SHP77 treated with DMSO at 0.1 percent for 48 hours (cell line): ENCODE results near the gene OR1S1.
"Not testable (repeated sequence)": the region's sequence is repeated elsewhere in the genome, so short reads cannot be mapped to it uniquely, and the experiment has no call there.

Experiments used
- DNase-seq: peaks from one replicate; lab custom pipeline; 2025; lab: John Stamatoyannopoulos, UW

OR1S1 gene

GRCh38 chr11:58212420-58212819, at the start of gene OR1S1:
Gene OR1S1, plus strand, starts transcription at chr11:58212720.
- DNase-seq = not testable (repeated sequence)

DNA sequence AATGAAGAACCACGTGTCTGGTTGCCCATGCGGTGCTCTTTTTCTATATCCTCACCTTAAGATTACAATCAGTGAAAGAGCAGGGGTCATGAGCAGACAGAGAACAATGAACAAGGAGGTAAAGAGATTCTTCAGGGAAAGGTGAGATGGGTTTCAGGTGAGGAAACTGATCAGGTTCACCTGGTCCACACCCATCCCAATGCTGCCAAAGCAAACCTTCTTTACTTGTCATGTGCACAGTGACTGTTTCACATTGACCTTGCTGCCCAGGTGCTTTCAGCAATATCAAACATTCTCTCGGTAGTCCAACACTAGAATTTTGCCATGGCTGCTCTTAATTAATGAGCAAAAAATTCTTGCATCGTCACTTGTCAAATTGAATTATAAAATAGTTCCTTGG, 48.1 kb upstream of the OR1S1 start:
- DNase-seq = no peak

GRCh38 chr11:58164990-58165389, 47.5 kb upstream of the OR1S1 start:
- DNase-seq = no peak

DNA sequence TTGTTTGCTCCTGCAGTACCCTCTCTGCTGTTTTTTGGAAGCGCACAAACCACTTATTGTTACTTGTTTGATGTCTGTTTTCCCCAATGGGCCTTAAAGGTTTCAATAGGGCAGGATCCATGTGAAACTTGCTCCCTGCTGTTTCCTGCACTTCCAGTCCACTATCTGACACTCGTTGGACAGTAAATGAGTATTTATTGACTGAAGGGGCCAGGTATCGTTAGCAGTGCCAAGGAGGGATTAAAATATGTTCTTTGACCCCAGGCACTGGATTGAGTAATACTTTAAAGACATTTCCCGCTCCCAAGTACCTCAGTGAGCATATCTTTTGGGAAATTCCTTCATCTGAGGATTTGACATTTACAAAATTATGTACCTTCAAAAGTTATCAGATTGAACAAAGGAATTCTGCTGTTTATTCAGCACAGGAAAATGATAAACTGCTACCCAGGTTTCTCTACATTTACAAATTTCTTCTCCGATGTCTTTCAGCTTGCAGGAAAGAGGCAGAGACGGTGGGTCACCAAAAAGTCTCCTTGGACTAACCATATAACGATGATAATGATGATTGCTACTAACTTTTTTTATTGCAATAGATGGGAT, 46.9 kb upstream of the OR1S1 start:
- no peak for DNase-seq

- DNase-seq = no peak
Measured at GRCh38 chr11:58177409-58178054, 35.0 kb upstream of the OR1S1 start.

GRCh38 chr11:58178444-58178843, 34.1 kb upstream of the OR1S1 start:
- no peak for DNase-seq

GRCh38 chr11:58179648-58180047, 32.9 kb upstream of the OR1S1 start:
- DNase-seq = no peak

DNA sequence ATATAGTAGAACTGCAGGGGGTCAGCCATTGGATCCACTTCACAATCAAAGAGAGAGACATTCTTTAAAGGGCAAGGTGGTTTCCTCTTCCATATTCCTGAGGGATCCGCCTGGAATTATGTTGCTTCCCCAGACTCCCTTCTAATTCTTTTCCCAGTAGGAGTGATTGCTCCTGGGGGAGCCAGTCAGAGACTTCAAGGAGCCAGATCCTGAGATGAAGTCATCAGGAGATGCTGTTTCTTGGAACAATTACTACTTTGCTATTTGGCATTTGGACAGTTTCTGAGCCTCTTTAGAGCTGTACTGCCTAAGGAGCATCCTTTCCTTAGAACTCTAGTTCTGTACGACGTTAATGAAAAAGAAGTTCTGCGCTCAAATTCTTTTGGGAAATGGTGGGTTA, 25.6 kb upstream of the OR1S1 start:
- no peak for DNase-seq

DNA sequence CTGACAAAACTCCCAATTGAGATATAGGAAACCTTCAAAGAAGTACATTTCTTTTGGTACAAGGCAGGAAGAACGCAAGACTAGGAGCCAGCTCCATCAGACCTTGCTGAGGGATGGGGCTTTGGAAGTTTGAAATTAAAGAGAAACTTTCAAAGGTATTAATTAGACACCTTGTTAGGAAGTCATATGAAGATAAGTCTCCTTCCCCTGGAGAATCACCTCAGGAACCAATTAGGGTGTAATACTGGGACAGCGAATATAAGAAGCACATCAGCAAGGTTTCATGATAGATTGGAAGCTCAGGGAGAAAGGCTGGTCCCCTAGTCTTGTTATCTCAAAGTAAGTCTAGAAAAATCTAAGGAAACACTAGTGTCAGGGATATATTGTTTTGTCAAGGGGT, 23.8 kb upstream of the OR1S1 start, which contains the start of gene OR9Q2:
Gene OR9Q2, plus strand, starts transcription at position 301 of the 400 bp plus-strand sequence. CDS start 1,421 bp downstream, outside the sequence.
- DNase-seq = no peak

DNA sequence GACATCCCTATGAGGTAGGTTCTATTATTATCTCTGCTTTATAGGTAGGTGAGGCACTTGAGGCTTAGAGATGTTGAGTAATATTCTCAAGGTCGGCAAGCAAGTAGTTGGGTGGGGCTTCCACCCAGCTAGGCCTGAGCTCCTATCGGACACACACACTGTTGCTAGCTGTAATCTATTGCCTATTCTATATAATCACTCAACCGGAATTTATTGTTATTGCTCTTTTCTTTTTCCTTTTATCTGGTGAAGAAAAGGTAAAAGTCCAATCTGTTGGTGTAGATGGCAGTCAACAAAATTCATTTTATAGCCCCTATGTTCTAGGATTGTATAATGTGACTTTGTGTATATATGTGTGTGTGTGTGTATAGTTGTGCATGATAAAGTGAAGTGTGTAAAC, 20.3 kb upstream of the OR1S1 start:
- DNase-seq = no peak

DNA sequence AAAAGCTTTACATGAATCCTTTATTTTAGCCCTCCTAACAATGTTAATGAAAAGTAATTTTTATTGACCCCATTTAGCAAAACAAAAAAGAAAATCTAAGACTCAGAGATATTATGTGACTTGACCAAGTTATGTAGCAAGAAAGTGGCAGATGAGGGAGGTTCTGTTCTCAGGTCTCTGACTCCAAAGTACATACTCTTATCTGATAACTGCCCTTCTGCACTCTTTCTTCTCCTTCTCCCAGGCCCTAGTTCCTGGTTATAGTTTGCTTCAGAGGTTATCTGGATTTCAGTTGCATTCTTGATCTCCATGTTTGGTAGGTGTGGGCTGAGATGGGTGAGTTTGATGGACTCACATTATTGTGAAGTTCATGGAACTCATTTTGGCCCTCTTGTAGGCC, 19.1 kb upstream of the OR1S1 start:
- DNase-seq = no peak

DNA sequence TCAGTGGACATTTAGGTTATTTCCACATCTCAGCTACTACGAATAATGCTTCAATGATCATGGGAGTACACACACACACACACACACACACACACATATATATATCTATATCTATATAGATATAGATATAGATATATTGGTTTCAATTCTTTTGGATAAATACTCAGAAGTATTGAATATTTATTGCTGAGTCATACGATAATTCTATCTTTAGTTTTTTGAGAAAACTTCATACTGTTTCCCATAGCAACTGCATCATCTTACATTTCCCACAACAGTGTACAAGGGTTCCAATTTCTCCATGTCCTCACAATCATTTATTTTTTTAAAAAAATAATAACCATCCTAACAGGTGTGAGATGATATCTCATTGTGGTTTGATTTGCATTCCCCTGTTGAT, 16.6 kb upstream of the OR1S1 start:
- no peak for DNase-seq

DNA sequence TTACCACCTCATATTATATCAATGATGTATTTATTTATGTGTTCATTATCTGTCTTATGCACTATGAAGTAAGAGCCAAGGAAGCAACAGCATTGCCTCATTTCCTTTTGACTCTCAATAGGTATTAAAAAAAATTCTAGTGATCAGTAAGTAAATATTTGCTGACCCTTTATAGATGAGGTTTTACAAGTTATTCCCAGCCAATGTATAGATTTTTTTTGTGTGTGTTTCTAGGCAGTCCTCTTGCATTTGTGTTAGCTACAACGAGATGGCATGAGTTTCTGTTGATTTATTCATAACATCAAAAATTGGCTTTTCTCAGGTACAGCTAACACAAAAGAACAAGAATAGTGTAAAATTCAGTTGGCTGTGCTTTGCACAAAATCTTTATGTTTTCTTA, 13.2 kb upstream of the OR1S1 start:
- DNase-seq = no peak

GRCh38 chr11:58204042-58204441, 8.5 kb upstream of the OR1S1 start, which contains the start of gene OR1S2:
Gene OR1S2, minus strand, starts transcription at chr11:58204142. Its CDS starts 0 bp downstream, at chr11:58204142.
- DNase-seq = no peak

GRCh38 chr11:58216476-58216875, 4.0 kb downstream of the OR1S1 start:
- no peak for DNase-seq

DNA sequence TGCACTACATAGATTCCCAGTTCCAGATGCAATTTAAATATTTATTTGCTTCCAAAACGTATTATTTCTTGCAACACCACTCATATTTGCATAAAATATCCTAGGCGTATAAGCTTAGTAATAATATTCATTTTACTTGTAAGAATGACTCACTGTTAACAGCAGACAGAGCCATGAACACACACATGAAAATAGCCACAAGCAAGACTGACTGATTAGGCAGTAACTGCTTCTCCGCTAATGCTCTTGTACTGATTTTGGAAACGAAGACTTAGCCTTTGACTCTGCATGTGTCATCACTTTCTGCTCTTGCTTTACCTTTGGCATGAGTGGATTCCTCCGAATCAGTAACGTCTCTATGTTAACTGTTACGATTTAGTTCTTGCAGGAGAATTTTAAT, 10.2 kb downstream of the OR1S1 start:
- DNase-seq = no peak

DNA sequence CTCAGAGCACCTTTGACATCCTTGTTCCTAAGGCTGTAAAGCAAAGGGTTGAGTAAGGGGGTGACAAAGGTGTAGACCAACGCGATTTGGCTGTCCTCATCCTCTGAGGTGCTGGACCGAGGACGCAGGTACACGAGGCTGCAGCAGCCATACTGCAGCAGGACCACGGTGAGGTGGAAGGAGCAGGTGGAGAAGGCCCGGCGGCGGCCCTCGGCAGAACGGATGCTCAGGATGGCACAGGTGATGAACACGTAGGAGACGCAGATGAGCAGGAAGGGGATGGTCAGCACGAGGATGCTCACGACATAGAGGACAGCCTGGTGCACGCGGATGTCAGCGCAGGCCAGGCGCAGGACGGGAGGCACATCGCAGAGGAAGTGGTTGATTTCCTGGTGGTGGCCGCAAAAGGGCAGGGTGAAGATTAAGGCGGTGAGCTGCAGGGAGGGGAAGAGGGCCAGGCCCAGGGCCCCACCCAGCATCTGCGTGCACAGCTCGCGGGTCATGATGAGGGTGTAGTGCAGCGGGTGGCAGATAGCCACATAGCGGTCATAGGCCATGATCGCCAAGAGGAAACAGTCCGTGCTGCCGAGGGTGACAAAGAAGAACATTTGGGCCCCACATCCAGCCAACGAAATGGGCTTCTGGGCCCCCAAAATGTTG, 15.6 kb downstream of the OR1S1 start:
- no peak for DNase-seq

DNA sequence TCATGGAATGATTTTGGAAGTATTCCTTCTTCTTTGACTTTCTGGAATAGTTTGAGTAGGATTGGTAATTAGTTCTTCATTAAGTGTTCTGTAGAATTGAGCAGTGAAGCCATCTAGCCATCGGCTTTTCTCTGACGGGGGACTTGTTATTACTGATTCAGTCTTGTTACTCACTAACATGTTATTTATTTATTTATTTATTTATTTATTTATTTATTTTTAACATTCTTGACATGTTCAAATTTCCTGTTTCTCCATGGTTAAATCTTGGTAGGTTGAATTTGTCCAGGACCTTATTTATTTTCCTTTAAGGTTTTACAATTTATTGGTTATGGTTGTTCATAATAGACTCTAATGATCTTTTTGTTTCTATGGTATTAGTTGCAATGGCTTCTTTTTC, 31.4 kb downstream of the OR1S1 start:
- no peak for DNase-seq

DNA sequence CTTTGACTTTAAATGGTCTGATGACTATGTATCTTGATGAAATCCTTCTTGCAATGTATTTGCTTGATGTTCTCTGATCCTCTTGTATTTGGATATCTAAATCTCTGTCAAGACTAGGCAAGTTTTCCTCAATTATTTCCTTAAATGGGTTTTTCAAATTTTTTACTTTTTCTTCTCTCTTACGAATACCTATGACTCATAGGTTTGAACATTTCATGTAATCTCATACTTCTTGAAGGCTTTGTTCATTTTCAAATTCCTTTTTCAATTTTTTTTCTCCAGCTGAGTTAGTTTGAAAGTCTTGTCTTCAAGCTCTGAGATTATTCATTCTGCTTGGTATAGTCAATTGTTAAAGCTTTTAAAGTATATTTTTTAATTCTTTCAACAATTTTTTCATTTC, 42.4 kb downstream of the OR1S1 start:
- DNase-seq = no peak

DNA sequence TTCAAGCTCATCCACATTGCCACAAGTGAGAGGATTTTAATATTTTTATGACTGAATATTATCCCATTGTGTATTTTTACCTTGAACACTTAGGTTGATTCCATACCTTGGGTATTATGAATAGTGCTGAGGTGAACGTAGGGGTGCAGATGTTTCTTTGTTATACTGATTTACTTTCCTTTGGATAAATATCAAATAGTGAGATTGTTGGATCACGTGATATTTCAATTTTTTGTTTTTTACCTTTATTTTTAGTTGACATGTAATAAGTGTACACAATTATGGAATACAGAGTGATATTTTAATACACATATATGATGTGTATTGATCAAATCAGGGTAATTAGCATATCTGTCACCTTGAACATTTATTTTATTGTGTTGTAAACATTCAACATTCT, 47.5 kb downstream of the OR1S1 start:
- DNase-seq = no peak
